IMR-90 (cell line): ENCODE results near the gene CDK17. TPM values are rescaled to one million over a fixed set of nuclear protein-coding genes. Genes with fewer than 3 reads are reported as not detected.

Source experiments
- ATAC-seq: fragments of 200-7000 bp; cut with Tn5 transposase; 2 replicates; pipeline ENCODE4 v1.9.1; 2020; ENCODE audit warnings: low read depth, mild to moderate bottlenecking, moderate library complexity
- BruUV-seq: library from RNA; stranded (reverse); fragments of 400-500 nt; replicated peaks from 2 replicates; lab custom pipeline; 2021; lab: Mats Ljungman, UMichigan
- CTCF ChIA-PET: fragments of 300-600 bp; formaldehyde crosslinking; extraction: SDS; loops from one replicate; lab custom pipeline; 2021; ENCODE audit warnings: antibody characterized with exemption; lab: Yijun Ruan, JAX
- POLR2A ChIA-PET: fragments of 300-600 bp; sonication (Branson Sonifier 250); formaldehyde crosslinking; loops from one replicate; lab custom pipeline; 2022; ENCODE audit warnings: antibody characterized with exemption; ENCODE audit not compliant: unreplicated experiment; lab: Charles Lee
- DNase-seq: peaks from one replicate; pipeline ENCODE4 v3.0.0; 2013
- H2AFZ ChIP-seq: replicated peaks from 2 replicates; pipeline ENCODE3; 2013; ENCODE audit warnings: low read length, mild to moderate bottlenecking; ENCODE audit not compliant: poor library complexity
- H2AK5ac ChIP-seq: 2 replicates; pipeline ENCODE4 v1.6.1; 2013; ENCODE audit warnings: low read depth, low read length, inconsistent platforms
- H2AK9ac ChIP-seq: replicated peaks from 2 replicates; pipeline ENCODE3; 2013; ENCODE audit warnings: mild to moderate bottlenecking, low read depth, low read length, moderate library complexity; ENCODE audit not compliant: poor library complexity
- H2BK120ac ChIP-seq: 2 replicates; pipeline ENCODE4 v1.6.1; 2013; ENCODE audit warnings: low read depth, low read length, inconsistent platforms
- H2BK15ac ChIP-seq: 3 replicates; pipeline ENCODE4 v1.6.1; 2013; ENCODE audit warnings: low read depth, low read length, inconsistent platforms
- H2BK20ac ChIP-seq: 2 replicates; pipeline ENCODE4 v1.6.1; 2013; ENCODE audit warnings: low read depth, mild to moderate bottlenecking, inconsistent platforms, low read length, moderate library complexity
- H2BK5ac ChIP-seq: 2 replicates; pipeline ENCODE4 v1.6.1; 2013; ENCODE audit warnings: mild to moderate bottlenecking, low read depth, low read length, inconsistent platforms; ENCODE audit not compliant: poor library complexity, severe bottlenecking
- H3K14ac ChIP-seq: replicated peaks from 2 replicates; pipeline ENCODE4 v1.6.1; 2013; ENCODE audit warnings: low read depth, low read length, inconsistent platforms
- H3K18ac ChIP-seq: 2 replicates; pipeline ENCODE4 v1.6.1; 2013; ENCODE audit warnings: low read depth, low read length, control low read depth
- H3K23ac ChIP-seq: 2 replicates; pipeline ENCODE4 v1.6.1; 2013; ENCODE audit warnings: low read depth, low read length, inconsistent platforms
- H3K27ac ChIP-seq: 2 replicates; pipeline ENCODE4 v1.5.1; 2013; ENCODE audit warnings: mild to moderate bottlenecking, control low read depth, low read length; ENCODE audit not compliant: insufficient read depth
- H3K27me3 ChIP-seq: 2 replicates; pipeline ENCODE4 v1.6.1; 2013; ENCODE audit warnings: low read length; ENCODE audit not compliant: control insufficient read depth, insufficient read depth
- H3K36me3 ChIP-seq: 2 replicates; pipeline ENCODE4 v1.6.1; 2013; ENCODE audit warnings: low read length, mixed read lengths; ENCODE audit not compliant: control insufficient read depth, insufficient read depth
- H3K4ac ChIP-seq: 2 replicates; pipeline ENCODE4 v1.6.1; 2013; ENCODE audit warnings: low read depth, low read length, inconsistent platforms
- H3K4me1 ChIP-seq: 2 replicates; pipeline ENCODE4 v1.6.1; 2013; ENCODE audit warnings: low read length, mixed read lengths; ENCODE audit not compliant: control insufficient read depth, insufficient read depth
- H3K4me2 ChIP-seq: 2 replicates; pipeline ENCODE4 v1.6.1; 2013; ENCODE audit warnings: low read depth, mild to moderate bottlenecking, control low read depth, low read length, moderate library complexity
- H3K4me3 ChIP-seq: 2 replicates; pipeline ENCODE4 v1.5.1; 2013; ENCODE audit warnings: low read depth, mild to moderate bottlenecking, control low read depth, low read length, moderate library complexity; ENCODE audit not compliant: insufficient read depth
- H3K56ac ChIP-seq: 2 replicates; pipeline ENCODE4 v1.6.1; 2013; ENCODE audit warnings: low read length, inconsistent platforms; ENCODE audit not compliant: insufficient read depth; ENCODE audit errors: extremely low read depth
- H3K79me1 ChIP-seq, 2 experiments: 2 replicates each; pipeline ENCODE4 v1.6.1; 2013; ENCODE audit warnings: low read length in 2 of 2, inconsistent platforms in 1 of 2, low read depth in 1 of 2
- H3K9ac ChIP-seq: 2 replicates; pipeline ENCODE4 v1.6.1; 2013; ENCODE audit warnings: low read depth, low read length, control low read depth
- H3K9me1 ChIP-seq: 2 replicates; pipeline ENCODE4 v1.6.1; 2013; ENCODE audit warnings: low read length, inconsistent platforms; ENCODE audit not compliant: insufficient read depth
- H3K9me3 ChIP-seq: 2 replicates; pipeline ENCODE4 v1.6.1; 2013; ENCODE audit warnings: low read length; ENCODE audit not compliant: control insufficient read depth, insufficient read depth
- H4K20me1 ChIP-seq: 2 replicates; pipeline ENCODE4 v1.6.1; 2013; ENCODE audit warnings: low read length, inconsistent platforms; ENCODE audit not compliant: insufficient read depth
- H4K5ac ChIP-seq: 2 replicates; pipeline ENCODE4 v1.6.1; 2013; ENCODE audit warnings: mild to moderate bottlenecking, low read depth, low read length, control low read depth
- H4K8ac ChIP-seq, 2 experiments: 2 replicates each; pipeline ENCODE4 v1.6.1; 2013; ENCODE audit warnings: low read depth in 2 of 2, low read length in 2 of 2, control low read depth in 1 of 2, inconsistent platforms in 1 of 2
- H4K91ac ChIP-seq: 2 replicates; pipeline ENCODE4 v1.6.1; 2013; ENCODE audit warnings: low read depth, low read length, inconsistent platforms; ENCODE audit not compliant: insufficient read depth
- BHLHE40 ChIP-seq: fragments of 150-350 bp; IDR thresholded peaks from 2 replicates; pipeline ENCODE4 v1.6.1; 2016; ENCODE audit warnings: mild to moderate bottlenecking, low read depth, low read length
- CEBPB ChIP-seq: IDR thresholded peaks from 2 replicates; pipeline ENCODE4 v1.6.1; 2012; ENCODE audit warnings: low read depth, low read length, improper control_type of control experiment
- CHD1 ChIP-seq: IDR thresholded peaks from 2 replicates; pipeline ENCODE4 v1.6.1; 2012; ENCODE audit warnings: low read depth, low read length, improper control_type of control experiment
- CTCF ChIP-seq: conservative IDR thresholded peaks from 2 replicates; pipeline ENCODE4 v1.5.1; 2012; ENCODE audit warnings: mild to moderate bottlenecking, low read depth, low read length, improper control_type of control experiment
- ELK1 ChIP-seq: fragments of 150-350 bp; IDR thresholded peaks from 2 replicates; pipeline ENCODE4 v1.6.1; 2016; ENCODE audit warnings: low read depth, mild to moderate bottlenecking, low read length, moderate library complexity, borderline replicate concordance
- FOS ChIP-seq: fragments of 150-350 bp; IDR thresholded peaks from 2 replicates; pipeline ENCODE4 v1.6.1; 2016; ENCODE audit warnings: low read depth, low read length
- MAFK ChIP-seq: IDR thresholded peaks from 2 replicates; pipeline ENCODE4 v1.6.1; 2012; ENCODE audit warnings: low read depth, low read length, improper control_type of control experiment
- MAZ ChIP-seq: IDR thresholded peaks from 2 replicates; pipeline ENCODE4 v1.6.1; 2012; ENCODE audit warnings: low read depth, mild to moderate bottlenecking, low read length, improper control_type of control experiment, moderate library complexity, borderline replicate concordance
- MXI1 ChIP-seq: IDR thresholded peaks from 2 replicates; pipeline ENCODE4 v1.6.1; 2012; ENCODE audit warnings: low read depth, mild to moderate bottlenecking, low read length, moderate library complexity, borderline replicate concordance
- NFE2L2 ChIP-seq: fragments of 150-350 bp; IDR thresholded peaks from 2 replicates; pipeline ENCODE4 v1.6.1; 2016; ENCODE audit warnings: low read depth, mild to moderate bottlenecking, low read length
- POLR2A ChIP-seq: IDR thresholded peaks from 2 replicates; pipeline ENCODE4 v1.6.1; 2012; ENCODE audit warnings: mild to moderate bottlenecking, low read depth, low read length
- RAD21 ChIP-seq: IDR thresholded peaks from 2 replicates; pipeline ENCODE4 v1.6.1; 2012; ENCODE audit warnings: low read length, improper control_type of control experiment
- RCOR1 ChIP-seq: IDR thresholded peaks from 2 replicates; pipeline ENCODE4 v1.6.1; 2012; ENCODE audit warnings: mild to moderate bottlenecking, low read length, improper control_type of control experiment; ENCODE audit not compliant: insufficient replicate concordance
- RFX5 ChIP-seq: IDR thresholded peaks from 2 replicates; pipeline ENCODE4 v1.8.0; 2012; ENCODE audit warnings: low read depth, mild to moderate bottlenecking, low read length, moderate library complexity
- SMC3 ChIP-seq: fragments of 150-350 bp; IDR thresholded peaks from 2 replicates; pipeline ENCODE4 v1.6.1; 2016; ENCODE audit warnings: low read depth, mild to moderate bottlenecking, antibody characterized with exemption, low read length, moderate library complexity
- WGBS, 2 experiments: methylation state at CpG; one replicate each; pipeline versions ENCODE4 v1.1.5 to v1.1.7; 2013; ENCODE audit warnings: missing lambda C conversion rate in 2 of 2; ENCODE audit not compliant: insufficient read length in 1 of 2; ENCODE audit errors: extremely low coverage in 2 of 2; 5-methylcytosine and 5-hydroxymethylcytosine counted together
- dilution Hi-C: fragments of 300-500 bp; cut with HindIII; formaldehyde crosslinking; loops from one replicate; pipeline ENCODE4 v1.14.3; 2018; ENCODE audit warnings: low sequenced_read_pairs; ENCODE audit not compliant: unreplicated experiment
- in situ Hi-C: fragments of 300-500 bp; cut with MboI; formaldehyde crosslinking; loops from 3 replicates; pipeline ENCODE4 v1.14.3; 2019; ENCODE audit warnings: low sequenced_read_pairs, inconsistent platforms, mixed read lengths
- intact Hi-C: fragments of 100-400 bp; cut with micrococcal nuclease; formaldehyde crosslinking; loops from 2 replicates; pipeline ENCODE4 v1.10.0; 2022
- polyA plus RNA-seq, 3 experiments: library from polyadenylated mRNA; depleted of rRNA; stranded (reverse); fragments of >200 nt; gene quantifications; 2 replicates each; pipeline ENCODE4 v1.2.3, GENCODE V29; 2012; ENCODE audit warnings: low replicate concordance in 1 of 3
- total RNA-seq: library from RNA; depleted of rRNA; stranded (reverse); fragments of >200 nt; gene quantifications from 2 replicates; pipeline ENCODE4 v1.2.3, GENCODE V29; 2012
- TF ChIP-seq, protein P1 (sequence below): fragments of 150-350 bp; IDR thresholded peaks from 2 replicates; pipeline ENCODE4 v1.6.1; 2017; ENCODE audit warnings: mild to moderate bottlenecking, antibody characterized with exemption, low read length, low read depth

CDK17 gene
- total and polyA plus RNA-seq, 2 of the 4 experiments (the other 2 are of a cell fraction): 14.5 to 50.2 TPM

- Histone ChIP-seq H4K5ac (peak overlapping the region; percentile 31; the same call in 1 of the 2 replicates), H2BK15ac (no peak overlapping the region; the same call in 2 of the 3 replicates), H3K36me3 (no peaks in the 10 kb centered on the region), H3K18ac (no peak overlapping the region; the same call in 1 of the 2 replicates), H2BK5ac (no peak overlapping the region), H3K79me1 (no peaks in the 10 kb centered on the region), H3K9me1 (peaks cover 4% of the 10 kb centered on the region; the same call in 1 of the 2 replicates), H3K56ac (no peak overlapping the region), H3K14ac (no peak overlapping the region), H3K4ac (no peak overlapping the region), H3K4me3 (no peak overlapping the region), H3K23ac (no peak overlapping the region), H3K4me2 (no peak overlapping the region), H2BK120ac (0 out of 2 replicates have a peak overlapping the region, but pooled peaks have one; percentile 10), H4K20me1 (no peaks in the 10 kb centered on the region), H4K91ac (peak overlapping the region; percentile 34; the same call in 1 of the 2 replicates), H3K9ac (no peak overlapping the region), H3K27me3 (no peaks in the 10 kb centered on the region), H2BK20ac (no peak overlapping the region), H3K9me3 (no peaks in the 10 kb centered on the region), H3K4me1 (peaks cover 14% of the 10 kb centered on the region), H4K8ac (peak overlapping the region in 1 of 2 experiments; percentile 4; a peak in 1 of 4 replicates), H2AK9ac (no peak overlapping the region), H2AK5ac (no peak overlapping the region; the same call in 1 of the 2 replicates), H3K27ac (no peak overlapping the region), H2AFZ (no peak overlapping the region)
- intact Hi-C loops: no loop called here
- no TSS peak for BruUV-seq
- ATAC-seq (no peak), DNase-seq (no peak)
- ChIA-PET CTCF (interaction anchor here (0.7 kb wide), 1 partner anchor 29 kb away, joined by 3 read pairs; no protein-coding TSS in a partner anchor), POLR2A (no interaction called here)
- in situ Hi-C loops: no loop called here
- dilution Hi-C loops: no loop called here
- TF ChIP-seq, protein P1, sequence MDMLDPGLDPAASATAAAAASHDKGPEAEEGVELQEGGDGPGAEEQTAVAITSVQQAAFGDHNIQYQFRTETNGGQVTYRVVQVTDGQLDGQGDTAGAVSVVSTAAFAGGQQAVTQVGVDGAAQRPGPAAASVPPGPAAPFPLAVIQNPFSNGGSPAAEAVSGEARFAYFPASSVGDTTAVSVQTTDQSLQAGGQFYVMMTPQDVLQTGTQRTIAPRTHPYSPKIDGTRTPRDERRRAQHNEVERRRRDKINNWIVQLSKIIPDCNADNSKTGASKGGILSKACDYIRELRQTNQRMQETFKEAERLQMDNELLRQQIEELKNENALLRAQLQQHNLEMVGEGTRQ: no peak
- no peak for TF ChIP-seq BHLHE40
- TF ChIP-seq RCOR1: no peak
- TF ChIP-seq CTCF: no peak
- no peak for TF ChIP-seq CEBPB
- no peak for TF ChIP-seq POLR2A
- no peak for TF ChIP-seq MAZ
- no peak for TF ChIP-seq SMC3
- no peak for TF ChIP-seq MXI1
- no peak for TF ChIP-seq CHD1
- no peak for TF ChIP-seq FOS
- TF ChIP-seq NFE2L2: no peak
- no peak for TF ChIP-seq ELK1
- TF ChIP-seq RAD21: no peak
- TF ChIP-seq MAFK: no peak
- TF ChIP-seq RFX5: no peak
- WGBS, 2 experiments: 83% methylated on average over 2 of the region's 3 CpGs; no CpG with 5 or more reads in 1 of the 2 experiments
Measured at GRCh38 chr12:96442906-96443305, 42.7 kb upstream of the CDK17 start.
